Activated CD4-positive, alpha-beta T cell treated with anti-CD3 and anti-CD28 coated beads for 36 hours (primary cell): ENCODE data around the gene DSCAM. TPM values are rescaled to one million over a fixed set of nuclear protein-coding genes. Genes with fewer than 3 reads are reported as not detected.

Experiments used
- ATAC-seq: fragments of 200-7000 bp; cut with Tn5 transposase; one replicate; pipeline ENCODE4 v1.10.0; 2021; ENCODE audit warnings: mild to moderate bottlenecking, moderate library complexity
- CTCF ChIA-PET: fragments of 350-600 bp; sonication (Branson Sonifier 250); formaldehyde crosslinking; loops from one replicate; lab custom pipeline; 2021; ENCODE audit warnings: antibody characterized with exemption; lab: Charles Lee
- POLR2A ChIA-PET: fragments of 350-600 bp; sonication (Branson Sonifier 250); formaldehyde crosslinking; loops from one replicate; lab custom pipeline; 2021; ENCODE audit warnings: antibody characterized with exemption, inconsistent platforms; lab: Charles Lee
- DNase-seq: peaks from one replicate; pipeline ENCODE4 v3.0.0-alpha.2; 2020
- H3K27ac Mint-ChIP-seq: one replicate; pipeline ENCODE4 v1.8.0; 2021; ENCODE audit warnings: mixed read lengths
- H3K27me3 Mint-ChIP-seq: one replicate; pipeline ENCODE4 v1.8.0; 2021; ENCODE audit warnings: mixed read lengths
- H3K36me3 Mint-ChIP-seq: one replicate; pipeline ENCODE4 v1.8.0; 2021; ENCODE audit warnings: low read depth, mixed read lengths
- H3K4me1 Mint-ChIP-seq: one replicate; pipeline ENCODE4 v1.8.0; 2021; ENCODE audit warnings: mixed read lengths
- H3K4me3 Mint-ChIP-seq: one replicate; pipeline ENCODE4 v1.8.0; 2021; ENCODE audit warnings: mild to moderate bottlenecking, moderate library complexity, mixed read lengths
- H3K9me3 Mint-ChIP-seq: one replicate; pipeline ENCODE4 v1.8.0; 2021; ENCODE audit warnings: low read depth, mixed read lengths
- intact Hi-C, 2 experiments: fragments of 100-400 bp; cut with DNase I in 1 of 2; cut with micrococcal nuclease in 1 of 2; formaldehyde crosslinking; loops; one replicate each; pipeline versions ENCODE4 v1.14.2 to v1.15.1; 2022 to 2024; cut with DNase I, micrococcal nuclease
- microRNA-seq: library from miRNA; unstranded; fragments of <30 nt; microRNA quantifications from one replicate; pipeline ENCODE4 v1.2.0, GENCODE V29; 2021; ENCODE audit warnings: borderline replicate concordance
- total RNA-seq, 2 experiments: library from RNA; stranded (reverse); gene quantifications; one replicate each; pipeline ENCODE4 v1.2.3, GENCODE V29; 2021

DSCAM gene
- total RNA-seq, 2 experiments from 2014 or later = not detected

DNA sequence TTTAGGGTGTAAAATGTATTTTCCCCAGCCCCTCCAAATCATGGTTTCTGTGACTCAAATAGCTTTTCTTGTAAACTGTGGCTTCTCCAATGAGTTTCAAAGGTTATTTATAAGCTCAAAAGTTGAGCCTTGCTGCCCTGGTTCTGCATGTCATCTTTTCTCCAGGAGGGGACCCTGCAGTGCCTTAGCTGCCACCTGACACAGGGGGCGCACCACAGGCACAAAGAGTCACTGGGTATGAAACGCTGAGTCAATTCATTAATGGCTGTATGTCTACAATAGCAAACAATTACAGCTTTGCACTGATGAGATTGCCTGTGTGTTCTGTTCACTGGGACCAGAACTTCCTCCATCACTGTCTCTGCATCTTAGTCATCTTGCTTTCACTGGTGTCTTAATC lies 878.9 kb downstream of the DSCAM start:
- intact Hi-C loops = no loop called here
- no peaks in the 10 kb centered on the region for H3K36me3 Mint-ChIP-seq
- ChIA-PET CTCF (interaction anchor here (1.0 kb wide), 1 partner anchor 13 kb away, joined by 3 read pairs; no protein-coding TSS in a partner anchor), POLR2A (no interaction called here)
- no peaks in the 10 kb centered on the region for H3K4me1 Mint-ChIP-seq
- no peaks in the 10 kb centered on the region for H3K27me3 Mint-ChIP-seq
- no peak overlapping the region for H3K27ac Mint-ChIP-seq
- DNase-seq (no peak), ATAC-seq (no peak)
- no peak overlapping the region for H3K4me3 Mint-ChIP-seq
- peaks cover 10% of the 10 kb centered on the region for H3K9me3 Mint-ChIP-seq

- Mint-ChIP-seq H3K27me3 (no peaks in the 10 kb centered on the region), H3K4me1 (no peaks in the 10 kb centered on the region), H3K9me3 (peaks cover 15% of the 10 kb centered on the region), H3K36me3 (no peaks in the 10 kb centered on the region), H3K4me3 (no peak overlapping the region), H3K27ac (no peak overlapping the region)
- CTCF ChIA-PET = interaction anchor here (0.6 kb wide), 1 partner anchor 100 kb away, joined by 4 read pairs; no protein-coding TSS in a partner anchor
- POLR2A ChIA-PET = no interaction called here
- no peak for ATAC-seq
- intact Hi-C loops = no loop called here
- no peak for DNase-seq
Observed at GRCh38 chr21:39966786-39967185, 880.2 kb downstream of the DSCAM start.

DNA sequence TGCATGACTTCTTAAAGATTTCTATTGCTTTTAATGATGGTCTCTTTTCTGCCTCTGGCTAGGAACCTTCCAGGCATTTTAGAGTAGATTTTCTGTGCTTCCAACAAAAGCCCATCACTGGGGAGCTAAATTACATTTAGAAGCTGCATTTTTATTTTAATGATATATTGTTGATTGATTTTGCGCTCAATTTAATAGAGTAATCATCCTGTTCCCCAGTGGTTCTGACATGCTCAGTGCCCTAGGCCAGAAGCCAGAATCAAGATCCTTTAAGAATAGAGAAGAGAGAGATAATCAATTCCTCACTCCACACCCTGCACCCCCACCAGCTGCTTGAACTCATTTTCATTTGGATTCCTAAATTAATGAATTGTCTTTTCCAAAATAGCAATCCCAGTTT lies 881.9 kb downstream of the DSCAM start:
- intact Hi-C loops = no loop called here
- Mint-ChIP-seq H3K27me3 (no peaks in the 10 kb centered on the region), H3K36me3 (no peaks in the 10 kb centered on the region), H3K9me3 (peaks cover 22% of the 10 kb centered on the region), H3K4me1 (no peaks in the 10 kb centered on the region), H3K4me3 (no peak overlapping the region), H3K27ac (no peak overlapping the region)
- no peak for ATAC-seq
- POLR2A ChIA-PET = no interaction called here
- DNase-seq = no peak
- CTCF ChIA-PET = interaction anchor here (1.1 kb wide), 1 partner anchor 12 kb away, joined by 3 read pairs; no protein-coding TSS in a partner anchor

GRCh38 chr21:39961251-39961650 lies 885.7 kb downstream of the DSCAM start:
- no peaks in the 10 kb centered on the region for H3K27me3 Mint-ChIP-seq
- peaks cover 18% of the 10 kb centered on the region for H3K9me3 Mint-ChIP-seq
- H3K36me3 Mint-ChIP-seq = no peaks in the 10 kb centered on the region
- H3K4me3 Mint-ChIP-seq = no peak overlapping the region
- intact Hi-C loops = no loop called here
- ChIA-PET CTCF (interaction anchor here (0.6 kb wide), 1 partner anchor 262 kb away, joined by 4 read pairs; no protein-coding TSS in a partner anchor), POLR2A (no interaction called here)
- no peaks in the 10 kb centered on the region for H3K4me1 Mint-ChIP-seq
- DNase-seq (no peak), ATAC-seq (no peak)
- H3K27ac Mint-ChIP-seq = no peak overlapping the region

Small RNA genes lying within 50 kb of the gene (microRNA-seq; reads per million reads assigned to microRNA genes)
- not detected for gene MIR4760
